ENCODE data around the gene LPCAT1. TPM values are rescaled to one million over a fixed set of nuclear protein-coding genes. Genes with fewer than 3 reads are reported as not detected.

The LPCAT1 gene
- total RNA-seq, 1 donor from 2014 or later, result 24.2 TPM

Small RNAs within 50 kb of the gene (small RNA-seq; reads per million reads assigned to genes)
- not detected for gene MIR6075 (ENCODE audit: low replicate concordance)

Other genes starting within 250 kb of the LPCAT1 start
- 0.21 TPM for gene TERT, start 228.9 kb downstream of the LPCAT1 start, total RNA-seq
- gene CLPTM1L, start 178.9 kb downstream of the LPCAT1 start, total RNA-seq, result 85.3 TPM
- gene SLC6A3, start 78.5 kb downstream of the LPCAT1 start, total RNA-seq, result 0.10 TPM